ENCODE measurements around the gene RORB.

GRCh38 chr9:74630228-74630627 lies 133.1 kb downstream of the RORB start:
- TF ChIP-seq CTCF (IDR thresholded peaks at IDR 0.05; ENCODE audit: low read depth, low read length, missing input control) = no peak
- TF ChIP-seq REST (IDR thresholded peaks at IDR 0.05) = no peak
- no peak for TF ChIP-seq FOXA1 (IDR thresholded peaks at IDR 0.05)
- no peak for TF ChIP-seq MAX (IDR thresholded peaks at IDR 0.05)
- TF ChIP-seq JUND (IDR thresholded peaks at IDR 0.05) = no peak

Measured in liver (tissue), 3 donors.